GM21529 (cell line): ENCODE results near the gene ZNF592.

ENCODE experiments used
- ATAC-seq: cut with Tn5 transposase; IDR thresholded peaks from one replicate; pipeline ENCODE4 v1.9.1; 2021; ENCODE audit not compliant: unreplicated experiment

The ZNF592 gene

GRCh38 chr15:84804005-84804900 is 55.9 kb downstream of the ZNF592 start:
- no peak for ATAC-seq

DNA sequence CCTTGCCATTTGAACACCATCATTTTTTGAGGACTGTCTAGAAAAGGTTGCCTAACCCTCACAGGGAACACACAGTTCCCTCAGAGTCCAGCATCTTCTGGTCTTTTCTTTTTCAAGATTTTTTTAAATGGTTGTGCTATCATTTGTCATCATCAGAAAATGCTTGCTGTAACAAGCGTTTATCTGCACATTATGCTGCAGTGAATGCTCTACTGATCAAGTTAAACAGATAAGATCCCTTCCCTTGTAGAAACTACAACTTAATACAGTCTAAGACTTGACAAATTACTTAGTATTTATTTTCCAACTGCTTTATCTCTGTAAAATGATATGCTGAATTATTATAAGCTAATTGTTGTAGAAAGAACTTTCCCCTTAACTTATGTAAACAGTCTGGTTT is 56.8 kb downstream of the ZNF592 start:
- ATAC-seq, result no peak

DNA sequence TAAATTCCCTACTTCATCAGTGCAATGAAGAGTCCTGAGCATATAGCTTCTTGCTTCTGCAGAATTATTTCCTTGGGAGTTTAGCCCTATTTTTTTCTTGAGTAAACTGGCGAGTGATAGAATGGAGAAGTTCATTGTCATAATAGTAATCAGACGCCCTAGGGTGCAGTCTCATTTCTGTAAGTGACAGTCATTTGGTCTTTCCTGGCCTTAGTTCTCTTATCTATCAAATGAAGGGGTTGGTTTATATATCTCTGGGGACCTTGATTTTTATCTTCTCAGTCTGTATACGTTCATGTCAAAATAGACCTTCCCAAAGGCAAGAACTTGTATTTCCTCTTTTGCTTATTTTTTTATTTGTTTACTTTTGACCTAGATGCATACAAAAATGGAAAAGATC is 58.8 kb downstream of the ZNF592 start:
- no peak for ATAC-seq

GRCh38 chr15:84810073-84810840 is 61.9 kb downstream of the ZNF592 start:
- ATAC-seq, result no peak

DNA sequence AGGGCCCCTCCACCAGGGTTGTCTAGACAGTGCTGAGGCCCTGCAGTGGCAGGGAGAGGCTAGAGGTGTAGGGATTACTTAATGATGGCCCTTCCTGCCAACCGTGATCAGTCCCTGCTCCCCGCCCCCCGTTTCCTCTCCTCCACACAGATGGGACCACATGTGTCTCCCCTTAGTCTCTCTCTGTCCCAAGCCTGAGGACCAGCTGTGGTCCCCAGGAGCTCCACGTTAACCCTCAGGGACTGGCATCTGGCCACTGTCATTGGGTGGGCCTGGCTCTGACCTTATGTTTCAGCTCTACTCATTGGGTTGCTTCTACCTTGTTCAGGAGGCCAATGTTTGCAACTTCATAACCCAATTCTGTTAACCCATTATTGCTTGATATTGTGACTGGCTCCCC is 62.8 kb downstream of the ZNF592 start:
- no peak for ATAC-seq

GRCh38 chr15:84811828-84812227 is 63.4 kb downstream of the ZNF592 start:
- ATAC-seq, result no peak

- no peak for ATAC-seq
Observed at GRCh38 chr15:84812842-84813241, 64.5 kb downstream of the ZNF592 start.

DNA sequence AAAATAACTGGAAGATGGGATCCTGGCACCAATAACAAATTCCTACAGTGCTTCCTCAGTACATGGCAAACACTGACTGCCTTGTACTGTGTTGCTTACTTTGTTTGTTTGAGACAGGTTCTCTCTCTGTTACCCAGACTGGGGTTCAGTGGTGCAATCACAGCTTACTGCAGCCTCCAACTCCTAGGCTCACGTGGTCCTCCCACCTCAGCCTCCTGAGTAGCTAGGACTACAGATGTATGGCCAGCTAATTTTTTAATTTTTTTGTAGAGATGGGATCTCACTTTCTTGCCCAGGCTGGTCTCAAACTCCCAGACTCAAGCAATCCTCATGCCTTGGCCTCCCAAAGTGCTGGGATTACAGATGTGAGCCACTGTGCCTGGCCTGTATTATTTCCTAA is 65.0 kb downstream of the ZNF592 start:
- ATAC-seq, result no peak

DNA sequence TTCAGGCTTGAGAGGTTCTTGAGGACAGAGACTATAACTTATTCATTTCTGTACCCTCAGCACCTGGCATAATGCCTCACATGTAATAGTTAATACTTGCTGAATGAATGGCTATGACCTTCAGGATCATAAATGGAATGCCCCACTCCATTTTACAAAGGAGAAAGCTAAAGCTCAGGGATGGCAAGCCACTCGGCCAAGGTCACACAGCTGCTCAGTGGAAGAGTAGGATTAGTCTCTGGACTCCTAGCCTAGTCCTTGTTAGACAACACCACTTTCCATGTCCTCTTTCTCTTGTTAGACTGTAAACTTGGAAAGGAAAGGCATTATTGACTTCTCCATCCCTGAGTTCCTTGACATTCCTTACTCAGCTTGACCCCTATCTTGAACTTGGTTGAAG is 65.5 kb downstream of the ZNF592 start:
- no peak for ATAC-seq

GRCh38 chr15:84814916-84815315 is 66.5 kb downstream of the ZNF592 start:
- no peak for ATAC-seq

DNA sequence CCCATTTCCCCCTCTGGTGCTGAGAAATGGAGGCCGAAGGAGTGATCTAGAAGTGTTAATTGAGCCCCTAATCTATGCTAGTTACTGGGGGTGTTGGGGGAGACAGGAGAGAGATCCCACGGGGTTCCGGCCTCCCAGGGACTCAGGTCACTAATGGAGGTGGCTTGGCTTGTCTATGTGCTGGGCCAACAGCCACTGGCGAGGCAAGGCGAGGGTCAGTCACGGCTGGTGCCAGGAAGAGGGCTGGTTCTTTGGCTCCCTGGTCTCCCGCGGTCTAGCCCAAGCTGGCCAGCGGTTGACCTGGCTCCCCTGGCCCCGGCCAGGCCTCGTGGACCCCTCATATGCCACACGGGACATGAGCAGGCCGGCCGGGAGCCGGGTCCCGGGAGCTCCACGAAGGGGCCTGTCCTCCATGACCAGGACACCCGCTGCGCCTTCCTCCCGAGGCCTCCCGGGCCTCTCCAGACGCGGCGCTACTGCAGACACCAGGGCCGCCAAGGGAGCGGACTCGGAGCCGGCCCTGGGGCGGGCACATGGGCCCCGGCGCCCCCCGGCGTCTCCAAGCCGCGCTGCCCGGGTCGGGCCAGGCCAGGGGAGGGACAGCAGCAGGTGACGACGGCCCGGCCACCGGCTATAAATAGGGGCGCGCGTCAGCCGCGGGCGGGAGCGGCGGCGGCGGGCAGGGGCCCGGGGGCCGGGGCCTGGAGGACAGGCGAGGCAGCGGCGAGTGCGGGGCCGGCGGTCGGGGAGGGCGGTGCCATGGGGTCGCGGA is 68.5 kb downstream of the ZNF592 start, which contains the start of gene ALPK3:
ALPK3 (plus strand) TSS at position 663 of the 772 bp plus-strand sequence; CDS start at position 760, 97 bp downstream.
- ATAC-seq, result no peak

GRCh38 chr15:84817466-84818081 is 69.2 kb downstream of the ZNF592 start:
- ATAC-seq, result no peak

DNA sequence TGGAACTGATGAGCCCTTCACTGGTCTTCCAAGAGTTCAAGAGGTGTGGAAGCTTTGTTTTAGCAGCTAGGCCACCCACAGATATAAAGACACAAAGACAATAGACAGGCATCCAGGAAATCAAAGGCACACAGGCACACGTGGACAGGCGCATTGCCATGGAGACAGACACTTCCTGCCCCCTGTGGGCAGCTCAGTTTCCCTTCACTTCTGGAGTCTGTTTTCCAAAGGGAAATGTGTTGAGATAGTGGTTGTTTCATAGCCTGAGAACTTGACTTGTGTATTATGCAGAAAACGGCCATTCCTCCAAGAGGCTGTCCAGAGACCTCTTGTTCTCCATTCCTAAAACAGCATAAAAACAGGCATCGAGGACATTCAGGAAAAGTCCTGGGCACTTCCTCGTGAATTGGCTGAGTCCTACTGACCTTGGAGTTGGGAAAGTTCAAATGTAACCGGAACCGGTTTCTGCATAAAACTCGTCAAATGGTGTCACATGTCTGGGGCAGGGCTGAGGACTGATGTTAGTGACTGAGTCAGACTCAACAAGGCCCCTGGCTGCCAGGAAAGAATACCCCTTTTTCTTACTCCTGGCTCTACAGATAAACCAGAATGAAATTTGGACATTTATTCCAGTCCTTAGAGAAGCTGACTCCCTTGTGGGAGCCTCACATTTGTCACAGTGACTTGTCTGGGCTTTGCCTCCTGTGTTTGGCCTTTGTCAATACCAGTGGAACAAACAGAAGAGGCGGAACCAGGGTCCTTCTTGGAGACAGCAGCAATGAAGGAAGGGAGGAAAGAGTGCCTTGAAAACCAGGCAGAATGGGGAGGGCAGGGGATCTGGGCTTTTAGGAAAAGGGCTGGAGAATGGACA is 70.1 kb downstream of the ZNF592 start:
- ATAC-seq, result no peak

DNA sequence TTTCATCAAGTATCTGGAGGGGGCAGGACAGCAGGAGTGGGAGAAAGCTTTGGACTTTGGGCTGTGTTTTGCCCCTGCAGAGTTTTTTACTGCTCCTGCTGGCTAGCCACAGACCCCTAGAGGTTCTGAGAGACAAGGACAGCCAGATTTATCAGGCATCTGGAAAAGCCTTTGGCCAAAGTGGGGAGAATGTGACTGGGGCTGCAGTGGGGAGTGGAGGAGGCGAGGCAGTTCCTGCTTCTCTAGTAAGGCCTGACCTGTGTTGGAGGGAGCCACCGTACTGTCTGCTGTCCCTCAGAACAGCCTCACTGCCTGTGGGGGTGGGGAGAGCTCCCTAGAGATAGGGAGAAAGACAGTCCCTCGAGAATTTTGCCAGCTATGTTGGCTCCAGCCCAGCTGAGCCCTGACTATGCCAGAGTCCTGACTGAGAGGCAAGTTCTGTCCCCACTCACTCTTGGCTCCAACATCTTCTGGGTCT is 70.9 kb downstream of the ZNF592 start:
- ATAC-seq, result no peak

DNA sequence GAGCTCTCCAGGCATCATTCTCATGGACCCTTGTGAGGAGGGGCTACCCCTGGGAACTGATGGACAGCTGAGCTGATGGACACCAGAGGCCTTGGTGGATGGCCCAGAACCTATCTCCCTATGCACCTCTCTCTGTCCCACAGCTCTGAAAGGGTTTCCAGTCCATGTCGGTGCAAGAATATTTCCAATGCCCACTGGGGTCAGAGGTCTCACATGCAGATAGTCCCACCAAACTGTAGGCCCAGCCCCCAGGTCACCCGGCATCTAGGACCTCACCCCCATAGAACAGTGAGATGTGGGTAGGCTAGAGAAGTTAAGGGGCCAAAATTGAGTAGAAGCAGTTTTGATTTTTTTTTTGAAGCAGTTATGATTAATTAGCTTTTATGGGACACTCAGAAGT is 71.4 kb downstream of the ZNF592 start:
- ATAC-seq, result no peak

GRCh38 chr15:84821501-84822021 is 73.2 kb downstream of the ZNF592 start:
- no peak for ATAC-seq

GRCh38 chr15:84822653-84823281 is 74.4 kb downstream of the ZNF592 start:
- no peak for ATAC-seq

DNA sequence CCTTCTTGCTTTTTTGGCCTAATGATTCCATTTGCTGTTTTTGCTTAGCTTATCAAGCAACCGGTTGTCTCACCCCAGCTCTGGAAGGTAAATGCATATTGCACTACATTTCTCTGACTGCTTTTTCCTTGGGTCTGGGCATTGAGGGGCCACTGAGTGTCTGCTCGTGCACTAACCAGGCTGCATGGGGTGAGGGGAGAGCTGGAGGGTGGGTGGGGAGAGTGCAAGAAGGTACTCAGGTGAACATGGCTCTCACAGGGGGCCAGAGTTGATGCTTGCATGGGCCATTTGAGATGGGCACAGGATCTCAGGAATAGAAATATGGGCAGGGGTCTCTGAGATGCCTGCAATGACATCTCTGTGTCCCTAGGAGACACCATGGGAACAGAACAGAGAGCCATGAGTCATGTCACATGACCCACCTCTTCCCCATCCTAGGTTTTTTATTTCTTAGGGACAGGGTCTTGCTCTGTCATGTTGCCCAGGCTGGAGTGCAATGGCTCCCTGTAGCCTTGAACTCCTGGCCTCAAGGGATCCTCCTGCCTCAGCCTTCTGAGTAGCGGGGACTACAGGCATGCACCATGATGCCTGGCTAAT is 75.0 kb downstream of the ZNF592 start:
- ATAC-seq, result no peak
